ENCODE data around the gene SLC24A4.

GRCh38 chr14:92489394-92490238 is 166.7 kb downstream of the SLC24A4 start:
- TF ChIP-seq CTCF (optimal IDR thresholded peaks at IDR 0.05 in 1 of 3, IDR thresholded peaks at IDR 0.05 in 1 of 3, conservative IDR thresholded peaks at IDR 0.05 in 1 of 3; ENCODE audit: extremely low read depth in 1 of 3, insufficient read depth in 2 of 3, low read length in 3 of 3): no peak
- no peak for TF ChIP-seq EZH2 (IDR thresholded peaks at IDR 0.05; ENCODE audit: low read length)
